HUES64 (cell line): ENCODE results near the gene HGD.

Experiments
- H3K27ac ChIP-seq: 2 replicates; pipeline ENCODE4 v1.7.0; 2013; ENCODE audit warnings: low read depth, low read length, inconsistent platforms
- H3K27me3 ChIP-seq: 2 replicates; pipeline ENCODE4 v1.6.1; 2013; ENCODE audit warnings: mild to moderate bottlenecking, low read length; ENCODE audit not compliant: insufficient read depth
- H3K36me3 ChIP-seq: 2 replicates; pipeline ENCODE4 v1.6.1; 2013; ENCODE audit warnings: mild to moderate bottlenecking, low read length; ENCODE audit not compliant: insufficient read depth
- H3K4me1 ChIP-seq: 2 replicates; pipeline ENCODE4 v1.6.1; 2013; ENCODE audit warnings: mild to moderate bottlenecking, low read length, moderate library complexity; ENCODE audit not compliant: insufficient read depth
- H3K4me3 ChIP-seq: 2 replicates; pipeline ENCODE4 v1.5.1; 2013; ENCODE audit warnings: mild to moderate bottlenecking, low read length, moderate library complexity
- H3K9ac ChIP-seq: 2 replicates; pipeline ENCODE4 v1.6.1; 2013; ENCODE audit warnings: mild to moderate bottlenecking, low read depth, low read length
- H3K9me3 ChIP-seq: 2 replicates; pipeline ENCODE4 v1.6.1; 2013; ENCODE audit warnings: low read depth, low read length; ENCODE audit not compliant: insufficient read depth
- WGBS: fragments of 150-250, 120-280 bp; methylation state at CpG from one replicate; pipeline ENCODE4 v1.1.7; 2013; ENCODE audit warnings: missing lambda C conversion rate; 5-methylcytosine and 5-hydroxymethylcytosine counted together

Gene HGD

GRCh38 chr3:120604382-120604781 lies 77.7 kb downstream of the HGD start:
- Histone ChIP-seq H3K9me3 (no peaks in the 10 kb centered on the region), H3K9ac (no peak overlapping the region), H3K36me3 (peaks cover 32% of the 10 kb centered on the region), H3K27ac (no peak overlapping the region), H3K27me3 (no peaks in the 10 kb centered on the region), H3K4me3 (no peak overlapping the region), H3K4me1 (no peaks in the 10 kb centered on the region)

- WGBS, result 92% methylated on average over 2 of the region's 2 CpGs
- Histone ChIP-seq H3K4me1 (no peaks in the 10 kb centered on the region), H3K9ac (no peak overlapping the region), H3K27me3 (no peaks in the 10 kb centered on the region), H3K27ac (no peak overlapping the region), H3K36me3 (peaks cover 49% of the 10 kb centered on the region), H3K4me3 (no peak overlapping the region), H3K9me3 (no peaks in the 10 kb centered on the region)
These were observed 79.4 kb downstream of the HGD start for GRCh38 chr3:120602682-120603081.

GRCh38 chr3:120601554-120601953 lies 80.5 kb downstream of the HGD start:
- no peaks in the 10 kb centered on the region for H3K9me3 ChIP-seq
- no peak overlapping the region for H3K27ac ChIP-seq
- H3K4me1 ChIP-seq, result no peaks in the 10 kb centered on the region
- H3K9ac ChIP-seq, result no peak overlapping the region
- no peak overlapping the region for H3K4me3 ChIP-seq
- 96% methylated on average over 4 of the region's 4 CpGs for WGBS
- H3K27me3 ChIP-seq, result no peaks in the 10 kb centered on the region
- peaks cover 55% of the 10 kb centered on the region for H3K36me3 ChIP-seq

GRCh38 chr3:120599211-120599610 lies 82.8 kb downstream of the HGD start:
- WGBS, result 62% methylated on average over 3 of the region's 3 CpGs
- H3K9me3 ChIP-seq, result no peaks in the 10 kb centered on the region
- H3K9ac ChIP-seq, result no peak overlapping the region
- H3K4me1 ChIP-seq, result no peaks in the 10 kb centered on the region; the same call in 1 of the 2 replicates
- no peaks in the 10 kb centered on the region for H3K27me3 ChIP-seq
- peaks cover 55% of the 10 kb centered on the region for H3K36me3 ChIP-seq
- H3K4me3 ChIP-seq, result no peak overlapping the region
- H3K27ac ChIP-seq, result no peak overlapping the region

- WGBS, result 86% methylated on average over 1 of the region's 1 CpG
- peak overlapping the region; percentile 79 for H3K4me3 ChIP-seq
- peaks cover 49% of the 10 kb centered on the region for H3K36me3 ChIP-seq
- no peaks in the 10 kb centered on the region for H3K9me3 ChIP-seq
- H3K9ac ChIP-seq, result no peak overlapping the region
- H3K27ac ChIP-seq, result no peak overlapping the region
- H3K27me3 ChIP-seq, result no peaks in the 10 kb centered on the region
- H3K4me1 ChIP-seq, result no peaks in the 10 kb centered on the region; the same call in 1 of the 2 replicates
These were observed 84.5 kb downstream of the HGD start for GRCh38 chr3:120597445-120598049.

GRCh38 chr3:120596853-120597223 lies 85.2 kb downstream of the HGD start:
- Histone ChIP-seq H3K9me3 (no peaks in the 10 kb centered on the region), H3K27me3 (no peaks in the 10 kb centered on the region), H3K27ac (peak overlapping the region; percentile 87; the same call in 1 of the 2 replicates), H3K9ac (peak overlapping the region; percentile 92), H3K36me3 (peaks cover 42% of the 10 kb centered on the region), H3K4me3 (peak overlapping the region; percentile 79), H3K4me1 (no peaks in the 10 kb centered on the region; the same call in 1 of the 2 replicates)
- no CpG with 5 or more reads among the region's 3 CpGs for WGBS

- H3K9me3 ChIP-seq, result no peaks in the 10 kb centered on the region
- H3K36me3 ChIP-seq, result peaks cover 37% of the 10 kb centered on the region
- H3K27me3 ChIP-seq, result no peaks in the 10 kb centered on the region
- H3K9ac ChIP-seq, result peak within 1 kb of the TSS; percentile 92
- WGBS, result under 1% methylated on average over 53 of the region's 53 CpGs
- H3K27ac ChIP-seq, result peak within 1 kb of the TSS; percentile 87
- H3K4me1 ChIP-seq, result no peaks in the 10 kb centered on the region; the same call in 1 of the 2 replicates
- peak within 1 kb of the TSS; percentile 79 for H3K4me3 ChIP-seq
These were observed 85.8 kb downstream of the HGD start, which contains the start of gene NDUFB4 for GRCh38 chr3:120596116-120596852. TSS of gene NDUFB4 (plus strand) at chr3:120596336. CDS start at chr3:120596360, 24 bp downstream.

GRCh38 chr3:120595788-120596115 lies 86.3 kb downstream of the HGD start:
- H3K9me3 ChIP-seq, result no peaks in the 10 kb centered on the region
- H3K4me3 ChIP-seq, result peak overlapping the region; percentile 79
- no peak overlapping the region for H3K27ac ChIP-seq
- H3K9ac ChIP-seq, result no peak overlapping the region
- no peaks in the 10 kb centered on the region; the same call in 1 of the 2 replicates for H3K4me1 ChIP-seq
- no peaks in the 10 kb centered on the region for H3K27me3 ChIP-seq
- 2% methylated on average over 4 of the region's 4 CpGs for WGBS
- peaks cover 31% of the 10 kb centered on the region for H3K36me3 ChIP-seq

- Histone ChIP-seq H3K36me3 (no peaks in the 10 kb centered on the region), H3K27ac (no peak overlapping the region), H3K4me1 (no peaks in the 10 kb centered on the region), H3K9ac (no peak overlapping the region), H3K4me3 (no peak overlapping the region), H3K9me3 (peaks cover 2% of the 10 kb centered on the region; the same call in 1 of the 2 replicates), H3K27me3 (no peaks in the 10 kb centered on the region)
- WGBS, result 79% methylated on average over 1 of the region's 3 CpGs
These were observed 94.6 kb downstream of the HGD start for GRCh38 chr3:120587332-120587975.
